HG03060 (cell line): Measurements from ENCODE around the gene SCAPER.
"Not testable (repeated sequence)": the region's sequence is repeated elsewhere in the genome, so short reads cannot be mapped to it uniquely, and the experiment has no call there.

Experiments
- ATAC-seq: cut with Tn5 transposase; IDR thresholded peaks from one replicate; pipeline ENCODE4 v1.9.1; 2021; ENCODE audit warnings: low read depth, moderate number of reproducible peaks; ENCODE audit not compliant: unreplicated experiment

The SCAPER gene

DNA sequence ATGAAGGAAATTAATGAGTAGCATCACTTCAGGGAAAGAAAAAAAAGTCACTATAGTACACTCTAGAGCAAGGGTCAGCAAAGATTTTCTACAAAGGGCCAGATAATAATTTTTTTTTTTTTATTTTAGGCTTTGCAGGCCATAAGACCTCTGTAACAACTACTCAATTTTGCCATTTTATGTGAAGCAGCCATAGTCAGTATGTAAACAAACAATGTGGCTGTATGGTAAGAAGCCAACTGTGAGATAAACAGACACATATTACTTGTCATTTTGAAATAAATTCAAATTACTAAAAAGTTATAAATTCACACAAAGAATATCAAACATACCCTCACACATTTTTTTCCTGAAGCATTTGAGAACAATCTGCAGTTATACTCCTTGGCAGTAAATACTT lies 40.6 kb downstream of the SCAPER start:
- ATAC-seq: no peak

DNA sequence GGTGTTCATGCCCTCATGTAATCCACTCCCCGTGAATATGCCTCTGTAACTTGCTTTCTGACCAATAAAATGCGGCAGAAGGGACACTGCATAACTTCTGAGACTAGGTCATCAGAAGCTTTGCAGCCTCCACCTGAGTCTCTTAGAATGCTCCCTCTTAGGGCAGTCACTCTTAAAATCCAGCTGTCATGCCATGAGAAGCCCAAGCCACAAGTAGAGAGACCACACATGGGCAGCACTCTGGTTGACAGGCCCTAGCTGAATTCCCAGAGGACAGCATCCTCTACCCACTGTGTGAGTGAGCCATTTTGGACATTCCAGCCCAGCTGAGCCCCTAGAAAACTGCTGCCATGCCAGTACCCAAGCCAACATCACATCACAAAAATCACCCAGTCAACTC lies 41.4 kb downstream of the SCAPER start:
- ATAC-seq: no peak

DNA sequence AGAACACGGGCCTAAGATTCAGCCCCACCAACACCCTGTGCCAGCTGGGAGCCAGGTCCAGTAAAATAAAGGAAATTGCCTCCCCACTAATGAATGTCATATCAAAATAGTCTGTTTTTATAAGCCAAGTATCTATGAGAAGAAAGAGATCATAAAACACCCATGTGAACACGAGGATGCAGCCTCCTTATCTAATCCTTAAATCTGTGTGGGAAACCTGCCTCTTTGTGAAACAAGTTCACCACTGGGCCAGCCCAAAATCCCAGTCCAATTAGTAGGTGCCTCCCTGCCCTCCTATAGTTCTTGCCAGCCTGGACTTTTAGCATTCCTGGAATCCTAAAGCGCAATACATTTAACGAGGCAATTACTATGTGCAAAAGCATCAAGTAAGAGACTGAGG lies 42.0 kb downstream of the SCAPER start:
- no peak for ATAC-seq

DNA sequence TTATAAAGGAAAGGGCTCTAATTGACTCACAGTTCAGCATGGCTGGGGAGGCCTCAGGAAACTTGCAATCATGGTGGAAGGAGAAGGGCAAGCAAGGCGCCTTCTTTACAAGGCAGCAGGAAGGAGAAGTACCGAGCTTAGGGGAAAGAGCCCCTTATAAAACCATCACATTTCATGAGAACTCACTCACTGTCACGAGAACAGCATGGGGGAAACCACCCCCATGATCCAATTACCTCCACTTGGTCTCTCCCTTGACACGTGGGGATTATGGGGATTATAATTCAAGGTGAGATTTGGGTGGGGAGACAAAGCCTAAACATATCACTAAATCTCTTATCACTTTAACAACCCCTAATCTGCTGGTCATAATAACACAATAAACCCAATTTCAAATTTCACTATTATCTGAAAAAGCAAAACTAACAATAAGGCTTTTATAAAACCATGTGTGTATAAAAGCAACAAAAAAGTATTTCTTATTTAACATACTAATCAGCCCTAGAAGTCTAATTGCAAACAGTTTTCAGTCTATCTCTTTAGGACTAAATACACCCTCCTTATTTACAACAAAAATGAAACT lies 43.2 kb downstream of the SCAPER start:
- ATAC-seq: no peak

DNA sequence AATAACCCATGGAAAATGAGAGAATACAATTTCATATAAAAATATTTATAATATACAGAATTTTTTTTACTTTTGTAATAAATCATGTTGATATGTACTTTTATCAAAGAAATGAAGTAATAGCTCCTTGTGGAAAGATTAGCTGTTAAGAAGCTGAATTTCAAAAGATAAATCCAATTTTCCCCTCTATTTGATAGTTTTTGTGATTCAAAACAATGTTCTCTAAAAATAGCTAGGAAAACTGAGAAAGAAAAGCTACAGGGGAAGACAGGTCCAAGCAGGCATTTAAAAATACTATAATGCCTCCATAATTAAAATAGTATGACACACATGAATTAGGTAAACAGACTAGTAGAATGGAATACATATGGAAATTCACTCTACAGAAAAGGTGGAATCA lies 44.9 kb downstream of the SCAPER start:
- ATAC-seq: no peak

DNA sequence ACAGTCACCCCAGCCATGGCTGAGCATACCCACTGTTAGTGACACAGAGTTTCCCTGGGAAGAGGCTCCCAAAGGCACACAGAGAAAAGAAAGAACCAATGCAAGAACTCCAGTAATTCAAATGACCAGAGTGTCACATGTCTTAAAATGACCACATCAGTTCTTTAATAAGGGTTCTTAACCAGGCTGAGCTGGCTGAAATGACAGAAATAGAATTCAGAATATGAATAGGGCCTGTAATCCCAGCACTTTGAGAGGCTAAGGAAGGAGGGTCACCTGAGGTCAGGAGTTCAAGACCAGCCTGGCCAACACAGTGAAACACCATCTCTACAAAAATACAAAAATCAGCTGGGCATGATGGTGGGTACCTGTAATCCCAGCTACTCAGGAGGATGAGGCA lies 54.8 kb downstream of the SCAPER start:
- ATAC-seq: not testable (repeated sequence)

DNA sequence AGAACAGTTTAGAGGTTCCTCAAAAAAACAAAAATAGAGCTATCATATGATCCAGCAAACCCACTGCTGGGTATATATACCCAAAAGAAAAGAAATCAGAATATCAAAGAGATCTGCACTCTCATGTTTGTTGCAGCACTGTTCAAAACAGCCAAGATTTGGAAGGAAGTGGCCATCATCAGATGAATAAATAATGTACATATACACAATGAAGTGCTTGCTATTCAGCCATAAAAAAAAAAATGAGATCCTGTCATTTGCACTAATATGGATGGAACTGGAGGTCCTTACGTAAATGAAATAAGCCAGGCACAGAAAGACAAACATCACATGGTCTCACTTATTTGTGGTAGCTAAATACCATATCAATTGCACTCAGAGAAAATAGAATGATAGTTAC lies 58.4 kb downstream of the SCAPER start:
- no peak for ATAC-seq

DNA sequence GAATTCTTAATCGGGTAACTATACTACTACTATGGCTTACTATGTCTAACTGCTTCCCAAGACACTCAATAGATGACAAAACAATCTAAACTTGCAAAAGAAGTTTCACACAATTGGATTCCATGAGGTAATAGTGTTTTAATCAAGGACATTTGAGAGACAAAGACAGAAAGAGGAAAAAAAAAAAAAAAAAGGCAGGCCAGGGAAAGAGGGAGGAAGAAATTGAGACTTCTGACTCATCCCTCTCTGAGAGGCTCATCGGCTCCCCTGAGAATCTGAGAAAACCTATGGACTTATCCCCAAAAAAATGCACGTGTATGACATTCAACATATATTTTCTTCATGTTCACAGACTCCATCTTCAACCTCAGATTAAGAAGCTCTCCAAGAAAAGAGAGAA lies 61.0 kb downstream of the SCAPER start:
- no peak for ATAC-seq

DNA sequence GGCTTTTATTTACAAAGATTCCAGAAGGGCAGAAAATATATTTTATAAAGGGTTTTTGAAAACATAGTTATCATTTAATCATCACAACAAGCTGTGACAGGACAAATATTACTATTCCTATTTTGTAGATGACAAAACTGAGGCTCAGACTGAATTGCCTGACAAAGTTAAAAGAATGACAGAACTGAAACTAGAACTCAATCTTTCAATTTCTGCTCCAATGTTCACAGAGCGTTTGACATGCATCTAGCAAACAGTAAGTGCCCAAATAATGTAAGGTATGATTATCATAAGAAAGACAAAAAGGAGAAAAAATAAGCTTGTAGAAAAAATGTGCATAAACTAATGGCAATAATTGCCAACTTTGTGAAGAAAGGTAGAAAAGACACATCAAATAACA lies 61.9 kb downstream of the SCAPER start:
- no peak for ATAC-seq

DNA sequence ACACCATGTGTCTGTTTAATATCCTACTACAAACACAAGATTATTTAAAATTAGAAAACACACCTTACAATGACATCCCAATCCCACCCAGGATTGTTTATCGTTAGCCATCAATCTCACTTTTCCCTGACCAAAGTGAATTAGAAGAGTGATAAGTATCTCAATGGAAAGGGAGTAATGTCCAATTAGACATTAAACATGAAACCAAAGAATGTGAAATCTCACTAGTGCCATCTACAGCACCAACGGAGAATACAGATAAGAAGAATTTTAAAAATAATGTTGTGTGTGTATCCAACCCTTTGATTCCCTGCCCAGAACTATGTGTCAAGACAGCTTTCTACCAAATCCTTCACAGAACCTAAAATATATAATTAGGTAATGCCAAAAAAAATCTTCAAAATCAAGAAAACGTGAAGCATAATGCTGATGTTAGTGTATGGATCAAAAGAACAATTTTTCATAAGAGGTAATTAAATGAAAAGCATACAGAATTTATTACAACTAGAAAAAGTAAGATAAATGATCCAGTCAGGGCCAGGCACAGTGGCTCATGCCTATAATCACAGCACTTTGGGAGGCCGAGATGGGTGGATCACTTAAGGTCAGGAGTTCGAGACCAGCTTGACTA lies 64.2 kb downstream of the SCAPER start:
- ATAC-seq: no peak

DNA sequence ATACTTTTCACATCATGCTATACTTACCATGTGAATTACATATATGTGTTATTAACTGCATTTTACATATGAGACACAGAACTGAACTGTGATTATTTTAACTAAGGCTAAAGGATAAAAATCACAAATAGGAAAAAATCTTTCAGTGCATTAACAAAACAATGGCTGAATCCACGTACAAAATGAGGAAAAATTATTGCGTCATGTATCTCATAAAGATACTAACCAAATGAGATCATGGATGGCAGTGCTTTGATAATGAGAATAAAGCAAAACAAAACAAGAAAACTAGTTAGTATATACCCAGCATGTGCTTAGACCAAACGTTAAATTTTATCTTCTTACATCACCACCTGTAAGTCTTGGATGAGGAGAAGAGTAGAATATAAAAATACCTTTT lies 66.0 kb downstream of the SCAPER start:
- ATAC-seq: no peak

DNA sequence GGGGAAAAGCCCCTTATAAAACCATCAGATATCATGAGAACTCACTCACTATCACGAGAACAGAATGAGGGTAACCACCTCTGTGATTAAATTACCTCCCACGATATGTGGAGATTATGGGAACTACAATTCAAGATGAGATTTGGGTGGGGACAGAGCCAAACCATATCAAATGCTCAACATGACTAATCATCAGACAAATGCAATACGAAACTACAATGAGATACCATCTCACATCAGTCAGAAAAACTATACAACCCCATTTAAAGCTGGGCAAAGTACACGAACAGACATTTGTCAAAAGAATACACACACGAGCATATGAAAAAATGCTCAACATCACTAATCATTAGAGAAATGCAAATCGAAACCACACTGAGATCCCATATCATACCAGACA lies 67.7 kb downstream of the SCAPER start:
- no peak for ATAC-seq

DNA sequence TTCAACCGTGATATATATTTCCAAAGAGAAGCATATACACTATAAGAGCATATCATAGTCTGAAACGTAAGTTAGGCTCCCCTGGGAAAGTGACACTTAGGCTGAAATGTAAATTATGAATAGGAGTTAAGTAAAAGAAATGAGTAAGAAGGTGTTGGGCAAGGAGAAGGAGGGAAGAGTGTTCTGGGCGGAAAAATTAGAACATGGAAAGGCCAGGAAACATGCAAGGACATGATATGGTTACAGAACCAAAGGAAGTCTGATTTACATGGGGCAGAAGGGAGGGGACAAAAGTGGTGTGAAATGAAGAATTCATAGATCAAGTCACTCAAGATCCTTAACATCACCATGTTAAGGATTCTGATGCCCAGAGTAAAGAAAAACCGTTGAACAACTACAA lies 75.2 kb downstream of the SCAPER start:
- no peak for ATAC-seq

DNA sequence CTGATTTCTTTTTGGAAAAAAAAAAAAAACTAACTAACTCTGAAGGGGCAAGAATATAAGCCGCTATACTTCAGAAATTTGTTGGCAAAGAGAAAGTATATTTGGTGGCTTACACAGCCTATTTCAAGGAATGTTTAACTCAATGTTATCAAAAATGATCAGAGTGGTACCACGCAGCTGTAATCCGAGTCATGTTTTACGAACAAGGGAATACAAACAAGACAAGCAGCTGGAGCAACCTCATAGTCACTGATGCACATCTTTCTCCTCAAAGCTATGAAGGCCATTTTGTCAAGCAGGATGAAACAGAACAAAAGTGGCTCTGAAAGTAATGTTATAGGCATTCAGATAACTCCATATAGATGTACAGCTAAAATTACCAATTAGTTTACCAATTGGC lies 81.2 kb downstream of the SCAPER start:
- no peak for ATAC-seq

DNA sequence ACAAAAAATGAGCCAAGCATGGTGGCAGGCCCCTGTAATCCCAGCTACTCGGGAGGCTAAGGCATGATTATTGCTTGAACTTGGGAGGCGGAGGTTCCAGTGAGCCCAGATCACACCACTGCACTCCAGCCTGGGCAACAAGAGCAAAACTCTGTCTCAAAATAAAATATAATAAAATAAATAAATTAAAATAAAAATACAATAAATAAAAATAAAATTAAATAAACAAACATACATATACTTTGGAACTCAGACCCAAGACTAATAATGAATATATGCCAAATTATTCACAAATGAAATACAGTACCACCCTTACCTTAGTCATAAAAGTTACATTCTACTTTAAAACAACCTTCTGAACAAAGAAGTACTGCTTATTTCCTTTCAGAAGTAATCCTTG lies 81.8 kb downstream of the SCAPER start:
- ATAC-seq: no peak

DNA sequence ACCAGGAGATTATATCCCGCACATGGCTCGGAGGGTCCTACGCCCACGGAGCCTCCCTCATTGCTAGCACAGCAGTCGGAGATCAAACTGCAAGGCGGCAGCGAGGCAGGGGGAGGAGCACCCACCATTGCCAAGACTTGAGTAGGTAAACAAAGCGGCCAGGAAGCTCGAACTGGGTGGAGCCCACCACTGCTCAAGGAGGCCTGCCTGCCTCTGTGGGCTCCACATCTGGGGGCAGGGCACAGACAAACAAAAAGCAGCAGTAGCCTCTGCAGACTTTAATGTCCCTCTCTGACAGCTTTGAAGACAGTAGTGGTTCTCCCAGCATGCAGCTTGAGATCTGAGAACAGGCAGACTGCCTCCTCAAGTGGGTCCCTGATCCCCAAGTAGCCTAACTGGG lies 86.2 kb downstream of the SCAPER start:
- ATAC-seq: not testable (repeated sequence)

DNA sequence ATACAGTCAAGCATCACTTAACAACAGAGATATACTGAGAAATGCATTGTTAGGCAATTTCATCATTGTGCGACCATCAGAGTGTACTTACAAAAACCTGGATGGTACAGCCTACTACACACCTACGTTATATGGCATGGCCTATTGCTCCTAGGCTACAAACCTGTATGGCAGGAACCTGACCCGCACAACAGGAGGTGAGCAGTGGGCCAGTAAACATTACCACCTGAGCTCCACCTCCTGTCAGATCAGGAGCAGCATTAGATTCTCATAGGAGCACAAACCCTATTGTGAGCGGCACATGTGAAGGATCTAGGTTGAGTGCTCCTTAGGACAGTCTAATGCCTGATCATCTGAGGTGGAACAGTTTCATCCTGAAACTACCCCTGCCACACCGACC lies 89.7 kb downstream of the SCAPER start:
- no peak for ATAC-seq

DNA sequence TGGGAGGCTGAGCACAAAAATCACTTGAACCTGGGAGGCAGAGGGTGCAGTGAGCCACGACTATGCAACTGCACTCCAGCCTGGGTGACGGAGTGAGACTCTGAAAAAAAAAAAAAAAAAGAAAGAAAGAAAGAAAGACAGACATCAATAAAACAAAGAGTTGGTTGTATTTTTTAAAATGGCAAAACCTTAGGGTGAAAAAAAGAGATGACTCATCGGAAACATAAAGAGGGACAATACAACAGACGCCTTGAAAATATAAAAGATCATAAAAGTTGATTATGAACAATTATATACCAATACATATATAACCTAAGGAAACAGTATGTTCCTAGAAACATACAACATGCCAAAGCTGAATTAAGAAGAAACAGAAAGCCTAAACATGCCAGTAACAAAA lies 92.8 kb downstream of the SCAPER start:
- ATAC-seq: no peak

DNA sequence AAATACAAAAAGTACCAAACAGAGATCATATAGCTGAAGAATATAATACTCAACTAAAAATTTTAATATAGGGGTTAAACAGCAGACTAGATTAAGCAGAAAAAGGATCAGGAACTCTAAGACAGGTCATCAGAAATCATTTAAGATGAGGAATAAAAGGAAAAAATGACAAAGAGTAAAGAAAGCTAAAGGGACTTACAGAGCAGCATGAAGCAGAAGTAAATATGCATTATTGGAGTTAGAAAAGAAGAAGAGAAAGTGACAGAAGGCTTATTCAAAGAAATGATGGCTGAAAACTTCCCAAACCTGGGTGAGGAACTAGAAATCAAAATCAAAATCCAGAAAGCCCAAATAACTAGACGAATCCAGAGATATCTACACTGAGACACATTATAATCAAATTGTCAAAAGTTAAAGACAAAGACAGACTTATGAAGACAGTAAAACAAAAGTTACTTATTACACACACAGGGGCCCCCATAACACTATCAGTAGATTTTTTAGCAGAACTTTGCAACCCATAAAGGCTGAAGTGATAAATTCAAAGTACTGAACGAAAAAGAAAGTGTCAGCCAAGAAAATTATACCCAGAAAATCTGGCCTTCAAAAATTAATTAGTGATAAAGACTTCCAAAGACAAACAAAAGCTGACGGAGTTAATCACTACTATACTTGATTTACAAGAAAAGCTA lies 95.6 kb downstream of the SCAPER start:
- ATAC-seq: no peak

DNA sequence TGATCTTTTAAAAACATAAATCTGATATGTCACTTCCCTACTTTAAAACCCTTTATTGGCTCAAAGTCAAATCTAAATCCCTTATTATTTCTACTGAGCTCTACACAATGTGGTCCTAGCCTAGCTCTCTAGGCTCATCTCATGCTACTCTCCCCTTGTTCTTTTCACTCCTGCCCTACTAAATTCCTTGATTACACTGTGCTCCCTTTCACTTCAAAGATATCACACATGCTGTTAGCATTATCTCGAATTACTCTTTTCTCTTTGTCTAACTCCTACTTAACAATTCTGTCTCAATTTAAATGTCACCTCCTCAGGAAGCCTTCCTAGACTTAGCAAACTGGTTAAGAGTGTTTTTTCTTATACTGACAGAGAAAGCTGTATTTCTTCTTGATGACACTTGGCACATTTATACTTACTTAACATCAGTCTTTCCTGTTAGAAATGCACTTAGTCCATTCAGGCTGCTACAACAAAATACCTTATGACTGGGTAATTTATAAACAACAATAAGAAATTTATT lies 102.0 kb downstream of the SCAPER start:
- no peak for ATAC-seq

DNA sequence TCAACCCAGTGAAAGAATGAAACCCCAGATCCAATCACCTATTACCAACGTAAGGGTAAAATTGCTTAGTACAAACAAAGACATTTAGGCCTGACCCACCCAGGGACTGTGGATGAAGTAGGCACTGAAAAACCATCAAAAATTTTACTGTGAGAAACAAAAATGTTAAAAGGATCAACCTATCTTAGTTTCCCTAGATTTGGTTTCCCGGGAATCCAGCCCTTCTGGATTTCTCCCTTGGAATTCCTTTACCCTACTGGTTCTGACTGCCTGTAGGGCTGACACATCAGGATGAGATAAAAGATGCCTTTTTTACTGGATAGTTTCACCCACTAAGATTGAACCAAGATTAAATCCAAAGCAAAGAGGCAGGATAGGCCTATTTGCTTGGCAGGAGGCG lies 102.7 kb downstream of the SCAPER start:
- ATAC-seq: no peak

DNA sequence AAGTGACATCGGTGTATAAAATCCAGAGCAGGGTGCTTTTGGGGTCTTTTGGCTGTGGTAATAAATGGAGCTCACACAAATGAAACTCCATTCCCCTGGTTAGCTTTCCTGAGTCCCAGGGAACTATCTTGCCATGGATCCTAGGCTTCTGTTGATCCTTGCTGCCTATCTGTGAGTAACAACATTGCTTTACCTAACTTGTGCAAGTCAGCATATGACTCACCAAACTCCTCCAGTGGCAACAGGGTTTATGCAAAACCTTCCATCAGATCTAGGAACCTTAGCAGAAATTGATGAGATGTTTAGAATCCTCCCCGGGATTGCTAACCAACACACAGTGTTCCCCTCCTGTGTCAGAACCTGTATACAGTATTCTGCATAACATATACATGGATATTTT lies 105.4 kb downstream of the SCAPER start:
- ATAC-seq: no peak
